ENCODE measurements around the gene CPNE8. TPM values are rescaled to one million over a fixed set of nuclear protein-coding genes. Genes with fewer than 3 reads are reported as not detected.

CPNE8 gene
- total and polyA plus RNA-seq, 7 donors: 10.5 to 27.7 (median 15.7) TPM

- no peaks in the 10 kb centered on the region for H3K27me3 ChIP-seq
- no peak overlapping the region for H3K27ac ChIP-seq
- no peak for TF ChIP-seq POLR2AphosphoS5 (IDR thresholded peaks at IDR 0.05)
- no peak for TF ChIP-seq EP300 (IDR thresholded peaks at IDR 0.05)
- TF ChIP-seq CTCF (IDR thresholded peaks at IDR 0.05): no peak
- intact Hi-C loops (cut with DNase I): no loop called here
- no peaks in the 10 kb centered on the region for H3K36me3 ChIP-seq
- peaks cover 0 to 12% (median 4%) of the 10 kb centered on the region in 4 donors for H3K4me1 ChIP-seq
- H3K4me3 ChIP-seq: no peak overlapping the region
- WGBS, 2 donors: 22 to 63% methylated on average over 3 of the region's 3 CpGs
- DNase-seq: no peak
- no peaks in the 10 kb centered on the region for H3K9me3 ChIP-seq
These were observed 20.7 kb downstream of the CPNE8 start for GRCh38 chr12:38884666-38885065.

- 80 to 93% methylated on average over 3 of the region's 3 CpGs for WGBS, 2 donors
- peaks cover 0 to 9% (median 4%) of the 10 kb centered on the region in 4 donors for H3K4me1 ChIP-seq
- no peak for DNase-seq
- TF ChIP-seq POLR2AphosphoS5 (IDR thresholded peaks at IDR 0.05) (no peak), CTCF (IDR thresholded peaks at IDR 0.05) (no peak), EP300 (IDR thresholded peaks at IDR 0.05) (no peak), POLR2A (IDR thresholded peaks at IDR 0.05) (no peak)
- H3K27me3 ChIP-seq: no peaks in the 10 kb centered on the region
- no peaks in the 10 kb centered on the region for H3K36me3 ChIP-seq
- no peak overlapping the region for H3K27ac ChIP-seq
- intact Hi-C loops (cut with DNase I): no loop called here
- H3K9me3 ChIP-seq: no peaks in the 10 kb centered on the region
- no peak overlapping the region for H3K4me3 ChIP-seq
These were observed 21.7 kb downstream of the CPNE8 start for GRCh38 chr12:38883629-38884134.

GRCh38 chr12:38880288-38880687 lies 25.1 kb downstream of the CPNE8 start:
- intact Hi-C loops (cut with DNase I): no loop called here
- Histone ChIP-seq H3K36me3 (no peaks in the 10 kb centered on the region), H3K9me3 (no peaks in the 10 kb centered on the region), H3K4me1 (no peaks in the 10 kb centered on the region), H3K27me3 (no peaks in the 10 kb centered on the region), H3K4me3 (no peak overlapping the region), H3K27ac (no peak overlapping the region)
- WGBS, 2 donors: 29 to 65% methylated on average over 3 of the region's 3 CpGs
- no peak for DNase-seq
- TF ChIP-seq CTCF (IDR thresholded peaks at IDR 0.05): no peak

- intact Hi-C loops (cut with DNase I): no loop called here
These were observed 26.4 kb downstream of the CPNE8 start for GRCh38 chr12:38878986-38879385.

More at GRCh38 chr12:38878986-38879385, 26.4 kb downstream of the CPNE8 start:
- Histone ChIP-seq H3K27ac (no peak overlapping the region), H3K9me3 (no peaks in the 10 kb centered on the region), H3K27me3 (no peaks in the 10 kb centered on the region), H3K4me3 (no peak overlapping the region), H3K36me3 (no peaks in the 10 kb centered on the region), H3K4me1 (no peaks in the 10 kb centered on the region)
- TF ChIP-seq POLR2A (IDR thresholded peaks at IDR 0.05): no peak
- no peak for TF ChIP-seq POLR2AphosphoS5 (IDR thresholded peaks at IDR 0.05)
- no peak for TF ChIP-seq CTCF (IDR thresholded peaks at IDR 0.05)
- TF ChIP-seq EP300 (IDR thresholded peaks at IDR 0.05): no peak
- DNase-seq: no peak
- 95 to 97% methylated on average over 4 of the region's 4 CpGs for WGBS, 2 donors

Measured in sigmoid colon (tissue), 7 donors.